IMR-90 (cell line): Measurements from ENCODE around the gene SEC61A1. TPM values are rescaled to one million over a fixed set of nuclear protein-coding genes. Genes with fewer than 3 reads are reported as not detected.

Source experiments
- ATAC-seq: fragments of 200-7000 bp; cut with Tn5 transposase; 2 replicates; pipeline ENCODE4 v1.9.1; 2020; ENCODE audit warnings: low read depth, mild to moderate bottlenecking, moderate library complexity
- BruUV-seq: library from RNA; stranded (reverse); fragments of 400-500 nt; replicated peaks from 2 replicates; lab custom pipeline; 2021; lab: Mats Ljungman, UMichigan
- CTCF ChIA-PET: fragments of 300-600 bp; formaldehyde crosslinking; extraction: SDS; loops from one replicate; lab custom pipeline; 2021; ENCODE audit warnings: antibody characterized with exemption; lab: Yijun Ruan, JAX
- POLR2A ChIA-PET: fragments of 300-600 bp; sonication (Branson Sonifier 250); formaldehyde crosslinking; loops from one replicate; lab custom pipeline; 2022; ENCODE audit warnings: antibody characterized with exemption; ENCODE audit not compliant: unreplicated experiment; lab: Charles Lee
- DNase-seq: peaks from one replicate; pipeline ENCODE4 v3.0.0; 2013
- H2AFZ ChIP-seq: replicated peaks from 2 replicates; pipeline ENCODE3; 2013; ENCODE audit warnings: low read length, mild to moderate bottlenecking; ENCODE audit not compliant: poor library complexity
- H2AK5ac ChIP-seq: 2 replicates; pipeline ENCODE4 v1.6.1; 2013; ENCODE audit warnings: low read depth, low read length, inconsistent platforms
- H2AK9ac ChIP-seq: replicated peaks from 2 replicates; pipeline ENCODE3; 2013; ENCODE audit warnings: mild to moderate bottlenecking, low read depth, low read length, moderate library complexity; ENCODE audit not compliant: poor library complexity
- H2BK120ac ChIP-seq: 2 replicates; pipeline ENCODE4 v1.6.1; 2013; ENCODE audit warnings: low read depth, low read length, inconsistent platforms
- H2BK15ac ChIP-seq: 3 replicates; pipeline ENCODE4 v1.6.1; 2013; ENCODE audit warnings: low read depth, low read length, inconsistent platforms
- H2BK20ac ChIP-seq: 2 replicates; pipeline ENCODE4 v1.6.1; 2013; ENCODE audit warnings: low read depth, mild to moderate bottlenecking, inconsistent platforms, low read length, moderate library complexity
- H2BK5ac ChIP-seq: 2 replicates; pipeline ENCODE4 v1.6.1; 2013; ENCODE audit warnings: mild to moderate bottlenecking, low read depth, low read length, inconsistent platforms; ENCODE audit not compliant: poor library complexity, severe bottlenecking
- H3K14ac ChIP-seq: replicated peaks from 2 replicates; pipeline ENCODE4 v1.6.1; 2013; ENCODE audit warnings: low read depth, low read length, inconsistent platforms
- H3K18ac ChIP-seq: 2 replicates; pipeline ENCODE4 v1.6.1; 2013; ENCODE audit warnings: low read depth, low read length, control low read depth
- H3K23ac ChIP-seq: 2 replicates; pipeline ENCODE4 v1.6.1; 2013; ENCODE audit warnings: low read depth, low read length, inconsistent platforms
- H3K27ac ChIP-seq: 2 replicates; pipeline ENCODE4 v1.5.1; 2013; ENCODE audit warnings: mild to moderate bottlenecking, control low read depth, low read length; ENCODE audit not compliant: insufficient read depth
- H3K27me3 ChIP-seq: 2 replicates; pipeline ENCODE4 v1.6.1; 2013; ENCODE audit warnings: low read length; ENCODE audit not compliant: control insufficient read depth, insufficient read depth
- H3K36me3 ChIP-seq: 2 replicates; pipeline ENCODE4 v1.6.1; 2013; ENCODE audit warnings: low read length, mixed read lengths; ENCODE audit not compliant: control insufficient read depth, insufficient read depth
- H3K4ac ChIP-seq: 2 replicates; pipeline ENCODE4 v1.6.1; 2013; ENCODE audit warnings: low read depth, low read length, inconsistent platforms
- H3K4me1 ChIP-seq: 2 replicates; pipeline ENCODE4 v1.6.1; 2013; ENCODE audit warnings: low read length, mixed read lengths; ENCODE audit not compliant: control insufficient read depth, insufficient read depth
- H3K4me2 ChIP-seq: 2 replicates; pipeline ENCODE4 v1.6.1; 2013; ENCODE audit warnings: low read depth, mild to moderate bottlenecking, control low read depth, low read length, moderate library complexity
- H3K4me3 ChIP-seq: 2 replicates; pipeline ENCODE4 v1.5.1; 2013; ENCODE audit warnings: low read depth, mild to moderate bottlenecking, control low read depth, low read length, moderate library complexity; ENCODE audit not compliant: insufficient read depth
- H3K56ac ChIP-seq: 2 replicates; pipeline ENCODE4 v1.6.1; 2013; ENCODE audit warnings: low read length, inconsistent platforms; ENCODE audit not compliant: insufficient read depth; ENCODE audit errors: extremely low read depth
- H3K79me1 ChIP-seq, 2 experiments: 2 replicates each; pipeline ENCODE4 v1.6.1; 2013; ENCODE audit warnings: low read length in 2 of 2, inconsistent platforms in 1 of 2, low read depth in 1 of 2
- H3K9ac ChIP-seq: 2 replicates; pipeline ENCODE4 v1.6.1; 2013; ENCODE audit warnings: low read depth, low read length, control low read depth
- H3K9me1 ChIP-seq: 2 replicates; pipeline ENCODE4 v1.6.1; 2013; ENCODE audit warnings: low read length, inconsistent platforms; ENCODE audit not compliant: insufficient read depth
- H3K9me3 ChIP-seq: 2 replicates; pipeline ENCODE4 v1.6.1; 2013; ENCODE audit warnings: low read length; ENCODE audit not compliant: control insufficient read depth, insufficient read depth
- H4K20me1 ChIP-seq: 2 replicates; pipeline ENCODE4 v1.6.1; 2013; ENCODE audit warnings: low read length, inconsistent platforms; ENCODE audit not compliant: insufficient read depth
- H4K5ac ChIP-seq: 2 replicates; pipeline ENCODE4 v1.6.1; 2013; ENCODE audit warnings: mild to moderate bottlenecking, low read depth, low read length, control low read depth
- H4K8ac ChIP-seq, 2 experiments: 2 replicates each; pipeline ENCODE4 v1.6.1; 2013; ENCODE audit warnings: low read depth in 2 of 2, low read length in 2 of 2, control low read depth in 1 of 2, inconsistent platforms in 1 of 2
- H4K91ac ChIP-seq: 2 replicates; pipeline ENCODE4 v1.6.1; 2013; ENCODE audit warnings: low read depth, low read length, inconsistent platforms; ENCODE audit not compliant: insufficient read depth
- BHLHE40 ChIP-seq: fragments of 150-350 bp; IDR thresholded peaks from 2 replicates; pipeline ENCODE4 v1.6.1; 2016; ENCODE audit warnings: mild to moderate bottlenecking, low read depth, low read length
- CHD1 ChIP-seq: IDR thresholded peaks from 2 replicates; pipeline ENCODE4 v1.6.1; 2012; ENCODE audit warnings: low read depth, low read length, improper control_type of control experiment
- MAZ ChIP-seq: IDR thresholded peaks from 2 replicates; pipeline ENCODE4 v1.6.1; 2012; ENCODE audit warnings: low read depth, mild to moderate bottlenecking, low read length, improper control_type of control experiment, moderate library complexity, borderline replicate concordance
- MXI1 ChIP-seq: IDR thresholded peaks from 2 replicates; pipeline ENCODE4 v1.6.1; 2012; ENCODE audit warnings: low read depth, mild to moderate bottlenecking, low read length, moderate library complexity, borderline replicate concordance
- POLR2A ChIP-seq: IDR thresholded peaks from 2 replicates; pipeline ENCODE4 v1.6.1; 2012; ENCODE audit warnings: mild to moderate bottlenecking, low read depth, low read length
- RCOR1 ChIP-seq: IDR thresholded peaks from 2 replicates; pipeline ENCODE4 v1.6.1; 2012; ENCODE audit warnings: mild to moderate bottlenecking, low read length, improper control_type of control experiment; ENCODE audit not compliant: insufficient replicate concordance
- RFX5 ChIP-seq: IDR thresholded peaks from 2 replicates; pipeline ENCODE4 v1.8.0; 2012; ENCODE audit warnings: low read depth, mild to moderate bottlenecking, low read length, moderate library complexity
- SMC3 ChIP-seq: fragments of 150-350 bp; IDR thresholded peaks from 2 replicates; pipeline ENCODE4 v1.6.1; 2016; ENCODE audit warnings: low read depth, mild to moderate bottlenecking, antibody characterized with exemption, low read length, moderate library complexity
- WGBS, 2 experiments: methylation state at CpG; one replicate each; pipeline versions ENCODE4 v1.1.5 to v1.1.7; 2013; ENCODE audit warnings: missing lambda C conversion rate in 2 of 2; ENCODE audit not compliant: insufficient read length in 1 of 2; ENCODE audit errors: extremely low coverage in 2 of 2; 5-methylcytosine and 5-hydroxymethylcytosine counted together
- dilution Hi-C: fragments of 300-500 bp; cut with HindIII; formaldehyde crosslinking; loops from one replicate; pipeline ENCODE4 v1.14.3; 2018; ENCODE audit warnings: low sequenced_read_pairs; ENCODE audit not compliant: unreplicated experiment
- in situ Hi-C: fragments of 300-500 bp; cut with MboI; formaldehyde crosslinking; loops from 3 replicates; pipeline ENCODE4 v1.14.3; 2019; ENCODE audit warnings: low sequenced_read_pairs, inconsistent platforms, mixed read lengths
- intact Hi-C: fragments of 100-400 bp; cut with micrococcal nuclease; formaldehyde crosslinking; loops from 2 replicates; pipeline ENCODE4 v1.10.0; 2022
- polyA plus RNA-seq, 3 experiments: library from polyadenylated mRNA; depleted of rRNA; stranded (reverse); fragments of >200 nt; gene quantifications; 2 replicates each; pipeline ENCODE4 v1.2.3, GENCODE V29; 2012; ENCODE audit warnings: low replicate concordance in 1 of 3
- total RNA-seq: library from RNA; depleted of rRNA; stranded (reverse); fragments of >200 nt; gene quantifications from 2 replicates; pipeline ENCODE4 v1.2.3, GENCODE V29; 2012
- TF ChIP-seq, protein P1 (sequence below): conservative IDR thresholded peaks from 2 replicates; pipeline ENCODE4 v1.5.1; 2012; ENCODE audit warnings: mild to moderate bottlenecking, low read depth, low read length, improper control_type of control experiment
- TF ChIP-seq, protein P2 (sequence below): fragments of 150-350 bp; IDR thresholded peaks from 2 replicates; pipeline ENCODE4 v1.6.1; 2017; ENCODE audit warnings: mild to moderate bottlenecking, antibody characterized with exemption, low read length, low read depth
- TF ChIP-seq, protein P3 (sequence below): fragments of 150-350 bp; IDR thresholded peaks from 2 replicates; pipeline ENCODE4 v1.6.1; 2016; ENCODE audit warnings: low read depth, mild to moderate bottlenecking, low read length, moderate library complexity, borderline replicate concordance

The SEC61A1 gene
- total and polyA plus RNA-seq, 2 of the 4 experiments (the other 2 are of a cell fraction), result 377 to 478 TPM

DNA sequence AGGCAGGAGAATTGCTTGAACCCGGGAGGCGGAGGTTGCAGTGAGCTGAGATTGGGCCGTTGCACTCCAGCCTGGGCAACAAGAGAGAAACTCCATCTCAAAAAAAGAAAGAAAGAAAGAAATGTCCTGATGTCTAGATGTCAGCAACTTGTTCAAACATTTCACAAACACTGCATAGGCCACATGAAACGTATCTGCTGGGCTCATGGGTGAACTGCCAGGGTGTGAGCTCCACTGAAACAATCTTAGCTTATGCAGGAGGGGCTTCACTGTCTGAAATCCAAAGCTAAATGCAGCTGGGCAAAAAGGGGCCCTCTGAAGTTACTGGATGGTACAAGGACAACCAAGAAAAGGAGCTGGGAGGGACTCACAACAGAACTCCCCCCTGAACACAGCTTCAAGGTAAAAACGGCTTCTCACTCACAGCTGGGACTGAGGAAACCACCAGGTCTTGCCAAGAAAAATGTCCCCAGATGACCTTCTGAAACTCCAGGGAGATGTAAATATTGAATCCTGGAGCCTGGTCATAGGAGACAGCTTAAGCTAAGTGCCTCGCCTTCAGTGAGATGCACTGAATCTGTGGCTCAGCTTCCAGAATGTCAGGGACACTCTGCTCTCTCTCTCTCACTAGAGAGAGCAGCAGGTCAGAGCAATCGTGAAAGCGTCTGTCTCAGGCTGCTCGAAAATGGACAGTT, 31.9 kb downstream of the SEC61A1 start:
- 0 out of 2 replicates have a peak overlapping the region, but pooled peaks have one; percentile 24 for H3K23ac ChIP-seq
- POLR2A ChIA-PET, result no interaction called here
- ATAC-seq (peak; percentile 40), DNase-seq (peak; percentile 76)
- H3K4me3 ChIP-seq, result no peak overlapping the region
- no CpG with 5 or more reads among the region's 9 CpGs for WGBS, 2 experiments
- H2AK5ac ChIP-seq, result peak overlapping the region; percentile 17; the same call in 1 of the 2 replicates
- no peak for TF ChIP-seq SMC3
- no peak for TF ChIP-seq POLR2A
- TF ChIP-seq CHD1, result no peak
- TF ChIP-seq, protein P1, sequence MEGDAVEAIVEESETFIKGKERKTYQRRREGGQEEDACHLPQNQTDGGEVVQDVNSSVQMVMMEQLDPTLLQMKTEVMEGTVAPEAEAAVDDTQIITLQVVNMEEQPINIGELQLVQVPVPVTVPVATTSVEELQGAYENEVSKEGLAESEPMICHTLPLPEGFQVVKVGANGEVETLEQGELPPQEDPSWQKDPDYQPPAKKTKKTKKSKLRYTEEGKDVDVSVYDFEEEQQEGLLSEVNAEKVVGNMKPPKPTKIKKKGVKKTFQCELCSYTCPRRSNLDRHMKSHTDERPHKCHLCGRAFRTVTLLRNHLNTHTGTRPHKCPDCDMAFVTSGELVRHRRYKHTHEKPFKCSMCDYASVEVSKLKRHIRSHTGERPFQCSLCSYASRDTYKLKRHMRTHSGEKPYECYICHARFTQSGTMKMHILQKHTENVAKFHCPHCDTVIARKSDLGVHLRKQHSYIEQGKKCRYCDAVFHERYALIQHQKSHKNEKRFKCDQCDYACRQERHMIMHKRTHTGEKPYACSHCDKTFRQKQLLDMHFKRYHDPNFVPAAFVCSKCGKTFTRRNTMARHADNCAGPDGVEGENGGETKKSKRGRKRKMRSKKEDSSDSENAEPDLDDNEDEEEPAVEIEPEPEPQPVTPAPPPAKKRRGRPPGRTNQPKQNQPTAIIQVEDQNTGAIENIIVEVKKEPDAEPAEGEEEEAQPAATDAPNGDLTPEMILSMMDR, result no peak
- no peak for TF ChIP-seq MAZ
- TF ChIP-seq RCOR1, result no peak
- no peak for TF ChIP-seq BHLHE40
- TF ChIP-seq, protein P2, sequence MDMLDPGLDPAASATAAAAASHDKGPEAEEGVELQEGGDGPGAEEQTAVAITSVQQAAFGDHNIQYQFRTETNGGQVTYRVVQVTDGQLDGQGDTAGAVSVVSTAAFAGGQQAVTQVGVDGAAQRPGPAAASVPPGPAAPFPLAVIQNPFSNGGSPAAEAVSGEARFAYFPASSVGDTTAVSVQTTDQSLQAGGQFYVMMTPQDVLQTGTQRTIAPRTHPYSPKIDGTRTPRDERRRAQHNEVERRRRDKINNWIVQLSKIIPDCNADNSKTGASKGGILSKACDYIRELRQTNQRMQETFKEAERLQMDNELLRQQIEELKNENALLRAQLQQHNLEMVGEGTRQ, result no peak
- TF ChIP-seq RFX5, result no peak
- no peak for TF ChIP-seq MXI1
- TF ChIP-seq, protein P3, sequence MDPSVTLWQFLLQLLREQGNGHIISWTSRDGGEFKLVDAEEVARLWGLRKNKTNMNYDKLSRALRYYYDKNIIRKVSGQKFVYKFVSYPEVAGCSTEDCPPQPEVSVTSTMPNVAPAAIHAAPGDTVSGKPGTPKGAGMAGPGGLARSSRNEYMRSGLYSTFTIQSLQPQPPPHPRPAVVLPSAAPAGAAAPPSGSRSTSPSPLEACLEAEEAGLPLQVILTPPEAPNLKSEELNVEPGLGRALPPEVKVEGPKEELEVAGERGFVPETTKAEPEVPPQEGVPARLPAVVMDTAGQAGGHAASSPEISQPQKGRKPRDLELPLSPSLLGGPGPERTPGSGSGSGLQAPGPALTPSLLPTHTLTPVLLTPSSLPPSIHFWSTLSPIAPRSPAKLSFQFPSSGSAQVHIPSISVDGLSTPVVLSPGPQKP, result no peak
- no peak overlapping the region for H2BK15ac ChIP-seq
- peak overlapping the region; percentile 58 for H2BK120ac ChIP-seq
- BruUV-seq, result no TSS peak
- no peak overlapping the region for H2BK5ac ChIP-seq
- H3K9me3 ChIP-seq, result no peaks in the 10 kb centered on the region
- peak overlapping the region; percentile 46; the same call in 1 of the 2 replicates for H3K14ac ChIP-seq
- peaks cover 16% of the 10 kb centered on the region for H3K36me3 ChIP-seq
- no peak overlapping the region for H2AFZ ChIP-seq
- H3K4me2 ChIP-seq, result no peak overlapping the region; the same call in 1 of the 2 replicates
- no peak overlapping the region for H2AK9ac ChIP-seq
- peaks cover 27% of the 10 kb centered on the region for H3K4me1 ChIP-seq
- H3K56ac ChIP-seq, result no peak overlapping the region
- H2BK20ac ChIP-seq, result peak overlapping the region; percentile 48; the same call in 1 of the 2 replicates
- H4K8ac ChIP-seq, result peak overlapping the region in 1 of 2 experiments; percentile 26; a peak in 1 of 4 replicates
- H4K91ac ChIP-seq, result peak overlapping the region; percentile 55
- peaks cover 0 to 50% of the 10 kb centered on the region in 2 experiments; a peak in 3 of 4 replicates for H3K79me1 ChIP-seq
- CTCF ChIA-PET, result interaction anchor here (0.8 to 1.2 kb wide), 3 partner anchors 10 to 16 kb away, joined by 3 to 4 read pairs (median 3); no protein-coding TSS in a partner anchor
- no peaks in the 10 kb centered on the region for H3K27me3 ChIP-seq
- peaks cover 16% of the 10 kb centered on the region for H4K20me1 ChIP-seq
- in situ Hi-C loops (no loop called here), intact Hi-C loops (no loop called here), dilution Hi-C loops (no loop called here)
- H3K9me1 ChIP-seq, result peaks cover 33% of the 10 kb centered on the region
- peak overlapping the region; percentile 30; the same call in 1 of the 2 replicates for H3K27ac ChIP-seq
- H3K18ac ChIP-seq, result no peak overlapping the region
- H3K4ac ChIP-seq, result peak overlapping the region; percentile 72
- H3K9ac ChIP-seq, result no peak overlapping the region
- H4K5ac ChIP-seq, result no peak overlapping the region
